Keratinocyte (primary cell): ENCODE data around the gene TRIL. TPM values are rescaled to one million over a fixed set of nuclear protein-coding genes. Genes with fewer than 3 reads are reported as not detected.

Experiments used
- DNase-seq: peaks from one replicate; pipeline ENCODE4 v3.0.0-alpha.2; 2011; ENCODE audit warnings: low read depth, missing footprints, low spot score
- FAIRE-seq: peaks from 2 replicates; lab custom pipeline; 2011; peaks lifted over from hg19 to GRCh38; lab: Jason Lieb, UNC
- H2AFZ ChIP-seq: 2 replicates; pipeline ENCODE4 v1.6.0; 2012; ENCODE audit warnings: low read length, control low read depth, inconsistent platforms; ENCODE audit not compliant: control insufficient read depth
- H3K27ac ChIP-seq: 2 replicates; pipeline ENCODE4 v1.5.1; 2011; ENCODE audit warnings: low read length; ENCODE audit not compliant: control insufficient read depth, insufficient read depth
- H3K27me3 ChIP-seq: 3 replicates; pipeline ENCODE4 v1.6.0; 2011; ENCODE audit warnings: low read length; ENCODE audit not compliant: control insufficient read depth, insufficient read depth; ENCODE audit errors: extremely low read depth
- H3K36me3 ChIP-seq, 2 experiments: 2 replicates in 1 of 2; 3 replicates in 1 of 2; pipeline ENCODE4 v1.5.1; 2011; ENCODE audit warnings: low read length in 2 of 2, mild to moderate bottlenecking in 1 of 2; ENCODE audit not compliant: control insufficient read depth in 2 of 2, insufficient read depth in 2 of 2; ENCODE audit errors: extremely low read depth in 1 of 2
- H3K4me1 ChIP-seq: 3 replicates; pipeline ENCODE4 v1.5.1; 2011; ENCODE audit warnings: low read length; ENCODE audit not compliant: control insufficient read depth, insufficient read depth; ENCODE audit errors: extremely low read depth
- H3K4me2 ChIP-seq: 3 replicates; pipeline ENCODE4 v1.6.0; 2011; ENCODE audit warnings: low read depth, low read length; ENCODE audit not compliant: control insufficient read depth, insufficient read depth; ENCODE audit errors: extremely low read depth
- H3K4me3 ChIP-seq, 3 experiments: fragments of 200-600 bp in 1 of 3; sonication (generic) in 1 of 3; 2 replicates in 2 of 3; 3 replicates in 1 of 3; pipeline ENCODE4 v1.5.1; 2011 to 2016; ENCODE audit warnings: low read length in 3 of 3, mild to moderate bottlenecking in 3 of 3, control low read depth in 2 of 3, inconsistent platforms in 1 of 3, low read depth in 1 of 3, mixed read lengths in 1 of 3, mixed run types in 1 of 3, moderate library complexity in 1 of 3; ENCODE audit not compliant: control insufficient read depth in 2 of 3, insufficient read depth in 2 of 3; ENCODE audit errors: extremely low read depth in 1 of 3
- H3K79me2 ChIP-seq: 2 replicates; pipeline ENCODE4 v1.6.0; 2012; ENCODE audit warnings: low read length; ENCODE audit not compliant: control insufficient read depth, insufficient read depth
- H3K9ac ChIP-seq: 3 replicates; pipeline ENCODE4 v1.6.0; 2011; ENCODE audit warnings: low read length; ENCODE audit not compliant: control insufficient read depth, insufficient read depth; ENCODE audit errors: extremely low read depth
- H3K9me1 ChIP-seq: 3 replicates; pipeline ENCODE4 v1.6.0; 2011; ENCODE audit warnings: low read length; ENCODE audit not compliant: control insufficient read depth, insufficient read depth; ENCODE audit errors: extremely low read depth
- H3K9me3 ChIP-seq: 2 replicates; pipeline ENCODE4 v1.5.1; 2012; ENCODE audit warnings: low read depth, low read length; ENCODE audit not compliant: control insufficient read depth
- H4K20me1 ChIP-seq: 3 replicates; pipeline ENCODE4 v1.6.0; 2011; ENCODE audit warnings: low read length; ENCODE audit not compliant: control insufficient read depth, insufficient read depth; ENCODE audit errors: extremely low read depth
- CTCF ChIP-seq, 3 experiments: IDR thresholded peaks in 1 of 3; conservative IDR thresholded peaks in 1 of 3; optimal IDR thresholded peaks in 1 of 3; 2 replicates in 2 of 3; 3 replicates in 1 of 3; pipeline versions ENCODE3 to v1.5.1; 2011; ENCODE audit warnings: low read length in 3 of 3, mild to moderate bottlenecking in 3 of 3, moderate library complexity in 2 of 3, control low read depth in 1 of 3, inconsistent platforms in 1 of 3; ENCODE audit not compliant: insufficient read depth in 2 of 3; ENCODE audit errors: extremely low read depth in 1 of 3
- EZH2 ChIP-seq: IDR thresholded peaks from one replicate; pipeline ENCODE4 v1.6.1; 2012; ENCODE audit warnings: inconsistent platforms, mild to moderate bottlenecking, low read length, moderate library complexity
- dilution Hi-C: fragments of 300-500 bp; cut with MboI; formaldehyde crosslinking; loops from one replicate; pipeline ENCODE4 v1.7.0; 2020; ENCODE audit warnings: low sequenced_read_pairs; ENCODE audit not compliant: extremely low pct_ligation_motif_present
- polyA plus RNA-seq, 5 experiments: library from polyadenylated mRNA; depleted of rRNA in 3 of 5; stranded (reverse) in 3 of 5; stranded (forward) in 1 of 5; unstranded in 1 of 5; fragments of >200 nt; gene quantifications; 1 replicate in 1 of 5; 2 replicates in 3 of 5; 3 replicates in 1 of 5; pipeline versions ENCODE4 v1.2.1 to v1.2.3, GENCODE V29; 2011 to 2012; ENCODE audit warnings: missing spikeins in 2 of 5, low read depth in 1 of 5, low replicate concordance in 1 of 5

The TRIL gene
- polyA plus RNA-seq, 1 donor (not counting 4 experiments of a cell fraction or from before 2014, with no cell fraction given), result 0.03 TPM

DNA sequence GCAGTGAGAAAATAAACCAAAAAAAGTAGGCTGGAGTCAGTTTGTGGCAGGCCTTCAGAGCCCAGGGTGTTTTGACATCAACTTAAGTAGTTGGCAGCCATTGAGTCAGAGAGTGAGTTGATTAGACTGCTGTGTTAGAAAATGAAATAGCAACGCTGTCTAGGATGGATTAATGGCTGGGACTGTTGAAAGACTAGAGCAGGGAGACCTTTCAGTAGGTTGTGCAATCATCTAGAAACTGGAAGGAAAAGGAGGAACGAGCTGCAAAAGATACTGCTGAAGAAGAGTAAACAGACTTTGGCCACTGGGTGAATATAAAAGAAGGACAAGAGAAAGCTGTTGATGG, 28.6 kb upstream of the TRIL start:
- H3K36me3 ChIP-seq, result no peaks in the 10 kb centered on the region
- FAIRE-seq, result no peak
- no peak overlapping the region for H3K27ac ChIP-seq
- no peak for DNase-seq
- H3K79me2 ChIP-seq, result no peaks in the 10 kb centered on the region
- H3K9ac ChIP-seq, result no peak overlapping the region
- TF ChIP-seq EZH2 (no peak), CTCF (optimal IDR thresholded peaks at IDR 0.05 in 1 of 3, IDR thresholded peaks at IDR 0.05 in 1 of 3, conservative IDR thresholded peaks at IDR 0.05 in 1 of 3; ENCODE audit: extremely low read depth in 1 of 3, insufficient read depth in 2 of 3, low read length in 3 of 3) (no peak)
- no peaks in the 10 kb centered on the region for H3K9me3 ChIP-seq
- dilution Hi-C loops, result no loop called here
- H3K9me1 ChIP-seq, result no peaks in the 10 kb centered on the region
- H3K4me2 ChIP-seq, result peak overlapping the region; percentile 60
- H2AFZ ChIP-seq, result no peak overlapping the region
- H3K4me1 ChIP-seq, result peaks cover 45% of the 10 kb centered on the region
- no peak overlapping the region for H3K4me3 ChIP-seq
- no peaks in the 10 kb centered on the region for H4K20me1 ChIP-seq
- H3K27me3 ChIP-seq, result no peaks in the 10 kb centered on the region

- dilution Hi-C loops, result no loop called here
- Histone ChIP-seq H3K9me1 (no peaks in the 10 kb centered on the region), H3K4me1 (peaks cover 45% of the 10 kb centered on the region), H3K27me3 (no peaks in the 10 kb centered on the region), H3K4me2 (peak overlapping the region; percentile 60), H3K9ac (no peak overlapping the region), H4K20me1 (no peaks in the 10 kb centered on the region), H2AFZ (peak overlapping the region; percentile 64), H3K36me3 (no peaks in the 10 kb centered on the region), H3K4me3 (no peak overlapping the region), H3K27ac (no peak overlapping the region), H3K9me3 (no peaks in the 10 kb centered on the region), H3K79me2 (no peaks in the 10 kb centered on the region)
- no peak for DNase-seq
- no peak for TF ChIP-seq CTCF (optimal IDR thresholded peaks at IDR 0.05 in 1 of 3, IDR thresholded peaks at IDR 0.05 in 1 of 3, conservative IDR thresholded peaks at IDR 0.05 in 1 of 3; ENCODE audit: extremely low read depth in 1 of 3, insufficient read depth in 2 of 3, low read length in 3 of 3)
- no peak for TF ChIP-seq EZH2
- FAIRE-seq, result peak; percentile 53
Observed at GRCh38 chr7:28986028-28986764, 28.1 kb upstream of the TRIL start.
